Neutrophil (primary cell): Measurements from ENCODE around the gene BLZF1.
A peak's percentile ranks its signal among the peaks of the same experiment; 100 is the strongest.

ENCODE experiments used
- H3K27ac ChIP-seq: fragments of 200-600 bp; sonication (generic); 2 replicates; pipeline ENCODE4 v1.5.1; 2016; ENCODE audit warnings: mild to moderate bottlenecking, moderate library complexity
- H3K27me3 ChIP-seq: fragments of 200-600 bp; sonication (generic); 2 replicates; pipeline ENCODE4 v1.6.0; 2016; ENCODE audit warnings: mild to moderate bottlenecking
- H3K36me3 ChIP-seq: fragments of 200-600 bp; sonication (generic); 2 replicates; pipeline ENCODE4 v1.5.1; 2017
- H3K4me1 ChIP-seq, 2 experiments: fragments of 200-600 bp in 1 of 2; sonication (generic) in 1 of 2; 1 replicate in 1 of 2; 2 replicates in 1 of 2; pipeline versions ENCODE4 v1.5.1 to v1.6.1; 2013 to 2016; ENCODE audit warnings: low read depth in 1 of 2, low read length in 1 of 2, mild to moderate bottlenecking in 1 of 2, moderate library complexity in 1 of 2; ENCODE audit not compliant: control insufficient read depth in 1 of 2, insufficient read depth in 1 of 2
- H3K4me3 ChIP-seq, 2 experiments: fragments of 200-600 bp in 1 of 2; sonication (generic) in 1 of 2; 1 replicate in 1 of 2; 2 replicates in 1 of 2; pipeline ENCODE4 v1.5.1; 2013 to 2016; ENCODE audit warnings: low read depth in 1 of 2, low read length in 1 of 2, mild to moderate bottlenecking in 1 of 2, moderate library complexity in 1 of 2
- H3K9me3 ChIP-seq: fragments of 200-600 bp; sonication (generic); 2 replicates; pipeline ENCODE4 v1.5.1; 2016
- CTCF ChIP-seq: fragments of 200-600 bp; sonication (generic); IDR thresholded peaks from 2 replicates; pipeline ENCODE4 v1.5.1; 2016; ENCODE audit warnings: antibody characterized with exemption

BLZF1 gene

GRCh38 chr1:169364948-169365347 is 3.0 kb upstream of the BLZF1 start:
- peaks cover 3% of the 10 kb centered on the region for H3K36me3 ChIP-seq
- no peaks in the 10 kb centered on the region for H3K9me3 ChIP-seq
- H3K27me3 ChIP-seq, result no peaks in the 10 kb centered on the region
- H3K4me3 ChIP-seq, result no peak overlapping the region
- H3K4me1 ChIP-seq, result peaks cover 19 to 21% of the 10 kb centered on the region in 2 experiments
- TF ChIP-seq CTCF, result no peak
- no peak overlapping the region for H3K27ac ChIP-seq

GRCh38 chr1:169367096-169367685 is 804 bp upstream of the BLZF1 start:
- H3K4me1 ChIP-seq, result peaks cover 28 to 33% of the 10 kb centered on the region in 2 experiments
- H3K27ac ChIP-seq, result peak overlapping the region; percentile 84
- H3K4me3 ChIP-seq, result peak overlapping the region; percentile 76 to 90
- H3K27me3 ChIP-seq, result no peaks in the 10 kb centered on the region
- TF ChIP-seq CTCF, result no peak
- H3K9me3 ChIP-seq, result no peaks in the 10 kb centered on the region
- peaks cover 10% of the 10 kb centered on the region for H3K36me3 ChIP-seq

- no peaks in the 10 kb centered on the region for H3K9me3 ChIP-seq
- H3K36me3 ChIP-seq, result peaks cover 22% of the 10 kb centered on the region
- H3K27me3 ChIP-seq, result no peaks in the 10 kb centered on the region
- TF ChIP-seq CTCF, result no peak
- H3K4me1 ChIP-seq, result peaks cover 28 to 33% of the 10 kb centered on the region in 2 experiments
- peak overlapping the region; percentile 76 to 90 for H3K4me3 ChIP-seq
- H3K27ac ChIP-seq, result peak overlapping the region; percentile 84
Measured at GRCh38 chr1:169368406-169368769, 393 bp downstream of the BLZF1 start.

- TF ChIP-seq CTCF, result no peak
- Histone ChIP-seq H3K9me3 (no peaks in the 10 kb centered on the region), H3K36me3 (peaks cover 43% of the 10 kb centered on the region), H3K27me3 (no peaks in the 10 kb centered on the region), H3K4me3 (no peak overlapping the region), H3K27ac (peak overlapping the region; percentile 50), H3K4me1 (peaks cover 28 to 33% of the 10 kb centered on the region in 2 experiments)
Measured at GRCh38 chr1:169371404-169371803, 3.4 kb downstream of the BLZF1 start.

DNA sequence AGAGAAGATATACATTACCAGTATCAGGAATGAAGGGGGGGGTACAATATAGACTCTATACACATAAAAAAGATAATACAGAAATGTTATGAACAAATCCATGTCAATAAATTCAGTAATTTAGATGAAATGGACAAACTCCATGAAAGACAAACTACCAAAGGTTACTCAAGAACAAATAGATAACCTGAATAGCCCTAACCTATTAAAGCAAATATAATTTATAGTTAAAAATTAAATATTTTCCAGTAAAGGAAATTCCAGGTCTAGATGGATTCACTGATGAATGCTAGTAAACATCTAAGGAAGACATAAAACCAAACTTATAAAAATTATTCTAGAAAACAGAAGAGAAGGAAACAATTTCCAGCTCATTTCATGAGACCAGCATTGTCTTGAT is 13.2 kb downstream of the BLZF1 start:
- H3K4me3 ChIP-seq, result no peak overlapping the region
- no peak overlapping the region for H3K27ac ChIP-seq
- H3K9me3 ChIP-seq, result no peaks in the 10 kb centered on the region
- peaks cover 91% of the 10 kb centered on the region for H3K36me3 ChIP-seq
- no peaks in the 10 kb centered on the region for H3K4me1 ChIP-seq
- no peaks in the 10 kb centered on the region for H3K27me3 ChIP-seq
- TF ChIP-seq CTCF, result no peak

- no peaks in the 10 kb centered on the region for H3K27me3 ChIP-seq
- no peak for TF ChIP-seq CTCF
- no peak overlapping the region for H3K4me3 ChIP-seq
- H3K9me3 ChIP-seq, result no peaks in the 10 kb centered on the region
- H3K27ac ChIP-seq, result no peak overlapping the region
- peaks cover 89% of the 10 kb centered on the region for H3K36me3 ChIP-seq
- no peaks in the 10 kb centered on the region for H3K4me1 ChIP-seq
Measured at GRCh38 chr1:169383449-169383848, 15.5 kb downstream of the BLZF1 start.
